Stimulated activated CD4-positive, alpha-beta T cell treated with anti-CD3 and anti-CD28 coated beads, Interleukin-4, amount 100 ng/mL, for 48 hours (primary cell): ENCODE results near the gene GPR63.
A peak's percentile ranks its signal among the peaks of the same experiment; 100 is the strongest.
"Not testable (repeated sequence)": the region's sequence is repeated elsewhere in the genome, so short reads cannot be mapped to it uniquely, and the experiment has no call there.

ENCODE experiments used
- DNase-seq, 2 donors: peaks; one replicate each; pipeline ENCODE4 v3.0.0-alpha.2; 2020; ENCODE audit warnings: low read depth in 2 of 2

Gene GPR63

DNA sequence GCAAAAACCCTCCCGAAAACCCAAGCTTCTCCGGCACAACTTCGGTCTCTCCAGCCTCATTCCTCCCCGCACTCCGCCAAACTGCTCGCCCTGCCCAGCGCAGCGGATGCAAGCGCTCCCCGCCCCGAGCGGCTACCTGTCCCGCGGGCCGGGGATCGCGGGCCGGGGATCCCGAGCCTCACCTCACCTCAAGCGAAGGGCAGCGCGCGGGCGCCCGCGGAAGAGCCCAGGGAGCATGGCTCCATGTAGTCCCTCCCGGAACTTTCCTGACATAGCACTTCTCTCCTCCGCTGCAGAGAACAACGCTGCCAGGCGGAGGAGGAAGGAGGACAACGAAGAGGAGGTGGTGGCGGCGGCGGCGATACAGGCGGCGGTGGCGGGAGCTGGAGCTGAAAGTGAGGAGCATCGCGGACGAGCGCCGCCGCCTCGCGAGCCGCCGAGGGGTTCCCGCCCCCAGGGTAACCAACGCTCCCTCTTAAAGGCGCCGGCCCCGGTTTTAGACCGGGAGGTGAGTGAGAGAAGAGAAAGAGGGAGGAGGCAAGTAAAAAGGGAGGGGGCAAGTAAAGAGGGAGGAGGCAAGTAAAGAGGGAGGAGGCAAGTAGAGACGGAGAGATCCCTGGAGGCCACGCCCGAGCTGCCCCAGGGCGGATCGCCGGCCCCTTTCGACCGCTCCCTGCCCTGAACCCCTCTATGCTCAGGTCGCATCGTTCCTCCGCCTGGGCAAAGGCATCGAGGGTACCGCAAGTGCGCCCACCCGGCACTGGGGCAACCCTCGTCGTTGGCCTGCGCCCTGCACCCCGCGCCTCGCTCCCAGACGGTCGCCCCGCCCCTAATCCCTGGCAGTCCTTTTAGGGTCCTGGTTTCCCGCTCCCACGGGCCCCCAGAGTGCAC lies at the start of gene GPR63:
TSS of gene GPR63 (minus strand) at position 397 of the 891 bp plus-strand sequence. CDS start 37,746 bp downstream, outside the sequence.
- DNase-seq: peak; percentile 60 to 72

GRCh38 chr6:96886519-96886918 lies 49.2 kb upstream of the GPR63 start:
- DNase-seq: no peak

- DNase-seq: not testable (repeated sequence)
Observed at GRCh38 chr6:96885187-96885631, 47.9 kb upstream of the GPR63 start.

- no peak for DNase-seq
Observed at GRCh38 chr6:96878143-96878542, 40.9 kb upstream of the GPR63 start.

GRCh38 chr6:96876886-96877545 lies 39.7 kb upstream of the GPR63 start:
- no peak for DNase-seq

DNA sequence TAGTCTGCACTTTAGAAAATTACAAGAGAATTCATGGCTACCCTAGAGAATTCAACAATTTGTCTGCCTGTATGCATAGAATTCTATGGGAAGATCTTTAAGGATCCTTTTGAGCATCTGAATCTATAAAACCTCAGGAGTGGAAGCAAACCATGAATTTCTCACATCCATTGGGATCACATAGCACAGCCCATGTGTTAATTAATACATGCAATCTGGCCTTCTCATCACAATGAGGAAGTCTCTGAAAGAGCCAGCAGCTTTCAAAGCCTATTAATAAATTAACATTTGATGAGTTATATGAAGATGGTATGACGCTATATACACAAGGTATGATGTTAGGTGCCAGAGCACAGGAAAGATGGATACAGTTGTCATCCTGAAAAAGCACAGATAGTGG lies 35.7 kb upstream of the GPR63 start:
- no peak for DNase-seq

DNA sequence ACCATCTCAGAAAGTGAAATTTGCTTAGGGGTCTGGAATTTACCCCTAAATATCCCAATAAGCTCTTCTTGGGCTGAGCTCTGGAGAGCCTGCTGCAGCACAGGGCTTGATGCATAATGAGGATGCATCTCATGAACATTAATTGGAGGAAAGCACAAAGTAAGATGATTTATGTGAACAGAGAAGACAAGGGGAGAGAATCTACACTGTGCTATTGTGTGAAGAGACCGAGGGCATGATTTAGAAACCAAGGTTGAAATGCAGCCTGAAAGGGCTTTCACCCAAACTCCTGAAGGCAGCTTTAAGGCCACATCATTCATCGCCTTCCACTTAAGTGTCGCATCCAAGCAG lies 27.8 kb upstream of the GPR63 start:
- no peak for DNase-seq

DNA sequence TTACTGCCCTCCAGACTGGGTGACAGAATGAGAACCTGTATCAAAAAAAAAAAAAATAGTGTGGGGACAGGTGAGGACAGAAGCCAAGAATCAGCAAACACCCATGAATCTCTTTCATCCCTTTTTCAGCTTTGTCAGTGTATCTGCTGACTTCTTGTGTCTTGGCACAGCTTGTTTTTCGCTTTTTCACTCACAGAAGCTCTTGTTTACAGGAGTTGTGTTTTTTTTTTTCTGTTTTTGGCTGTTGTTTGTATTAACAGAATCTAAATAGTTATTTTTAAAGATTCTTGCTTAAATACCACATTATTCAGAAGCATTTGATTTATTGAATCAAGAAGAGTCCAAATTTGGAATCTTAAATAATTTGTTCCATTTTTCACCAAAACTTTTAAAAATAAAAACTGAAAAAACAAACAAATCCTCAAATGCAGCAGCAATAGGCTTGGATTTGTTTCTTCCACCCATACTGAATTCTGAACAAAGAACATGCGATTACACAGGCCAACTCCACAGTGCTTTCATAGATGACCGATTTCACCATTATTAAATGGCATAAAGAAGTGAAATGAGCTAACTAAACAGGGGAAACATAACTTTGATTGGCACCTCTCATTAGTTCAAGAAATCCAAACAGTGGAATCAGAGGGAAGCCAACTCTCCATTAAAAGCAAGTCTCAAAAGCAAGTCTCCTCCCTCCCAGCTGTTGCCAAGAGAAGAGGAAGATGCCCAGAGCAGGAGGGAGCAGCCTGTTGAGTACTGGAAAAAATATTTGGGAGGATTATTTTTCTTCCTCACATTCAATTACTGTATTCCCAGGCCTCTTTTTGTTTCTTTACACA lies 27.2 kb upstream of the GPR63 start:
- DNase-seq: no peak

DNA sequence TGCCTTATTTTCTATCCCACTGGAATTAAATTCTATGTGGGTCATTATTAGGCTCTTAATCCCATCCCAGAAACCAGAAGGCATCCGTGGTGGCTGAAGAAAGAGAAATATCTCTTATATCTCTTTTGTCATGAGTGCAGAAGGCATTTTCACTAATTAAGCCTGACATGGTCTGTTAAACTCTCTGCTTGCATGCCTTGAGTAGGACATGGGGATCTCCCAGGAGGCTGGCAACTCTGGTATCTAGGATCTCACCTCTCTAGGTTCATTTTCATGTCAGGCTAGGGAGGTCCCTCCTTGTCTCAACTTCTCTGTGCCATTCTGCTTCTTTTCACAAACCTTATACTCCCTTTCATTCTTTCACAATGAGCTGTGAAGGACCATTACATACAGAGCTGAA lies 25.3 kb upstream of the GPR63 start:
- no peak for DNase-seq

DNA sequence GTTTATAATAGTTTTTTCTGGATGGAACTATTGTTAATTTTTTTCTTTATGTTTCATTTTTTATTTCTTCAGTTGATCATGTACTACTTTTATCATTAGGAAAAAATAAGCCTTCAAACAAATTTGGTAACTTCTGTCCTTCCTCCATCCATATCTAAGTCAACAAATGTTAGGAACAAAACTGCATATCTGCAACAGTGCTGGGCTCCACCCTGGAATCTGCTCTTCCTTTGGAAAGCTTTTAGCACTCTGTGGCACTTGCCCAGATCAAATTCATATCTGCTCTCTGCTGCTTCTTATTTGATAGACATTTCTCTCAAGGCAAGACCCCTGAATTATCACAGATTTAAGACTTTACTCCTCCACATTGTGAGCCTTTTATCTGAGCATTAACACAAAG lies 24.3 kb upstream of the GPR63 start:
- no peak for DNase-seq

- no peak for DNase-seq
Observed at GRCh38 chr6:96856856-96857255, 19.6 kb upstream of the GPR63 start.

DNA sequence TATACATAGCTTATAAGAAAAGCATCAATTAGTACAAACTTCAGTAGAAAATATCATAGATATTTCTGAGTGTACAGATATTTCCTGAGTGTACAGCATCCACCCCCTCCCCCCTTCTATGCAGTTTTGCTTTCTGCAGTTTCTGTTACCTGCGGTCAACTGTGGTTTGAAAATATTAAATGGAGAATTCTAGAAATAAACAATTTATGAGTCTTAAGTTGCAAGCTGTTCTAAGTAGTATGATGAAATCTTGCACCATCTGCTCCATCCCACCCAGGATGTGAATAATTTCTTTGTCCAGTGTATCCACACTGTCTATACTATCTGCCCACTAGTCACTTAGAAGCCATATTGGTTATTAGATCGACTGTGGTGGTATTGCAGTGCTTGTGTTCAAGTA lies 15.8 kb upstream of the GPR63 start:
- no peak for DNase-seq

DNA sequence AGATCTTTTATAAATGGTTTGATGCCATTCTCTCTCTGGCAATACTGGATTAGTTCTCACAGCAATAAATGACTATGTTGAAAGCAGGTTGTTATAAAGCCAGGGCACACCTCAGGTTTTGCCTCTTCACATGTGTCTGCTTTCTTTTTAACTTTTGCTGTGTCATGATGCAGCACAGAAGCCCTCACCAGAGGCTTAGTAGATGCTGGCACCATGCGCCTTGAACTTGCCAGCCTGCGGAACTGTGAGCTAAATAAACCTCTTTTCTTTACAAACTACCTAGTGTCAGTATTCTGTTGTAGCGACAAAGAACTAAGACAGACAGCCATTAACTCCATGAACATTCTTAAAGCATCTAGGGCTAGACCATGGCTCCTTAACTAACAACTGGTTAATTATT lies 15.3 kb upstream of the GPR63 start:
- DNase-seq: no peak

- DNase-seq: no peak
Observed at GRCh38 chr6:96851858-96852257, 14.6 kb upstream of the GPR63 start.

- no peak for DNase-seq
Observed at GRCh38 chr6:96849615-96850014, 12.3 kb upstream of the GPR63 start.

GRCh38 chr6:96844530-96844929 lies 7.3 kb upstream of the GPR63 start:
- DNase-seq: no peak

DNA sequence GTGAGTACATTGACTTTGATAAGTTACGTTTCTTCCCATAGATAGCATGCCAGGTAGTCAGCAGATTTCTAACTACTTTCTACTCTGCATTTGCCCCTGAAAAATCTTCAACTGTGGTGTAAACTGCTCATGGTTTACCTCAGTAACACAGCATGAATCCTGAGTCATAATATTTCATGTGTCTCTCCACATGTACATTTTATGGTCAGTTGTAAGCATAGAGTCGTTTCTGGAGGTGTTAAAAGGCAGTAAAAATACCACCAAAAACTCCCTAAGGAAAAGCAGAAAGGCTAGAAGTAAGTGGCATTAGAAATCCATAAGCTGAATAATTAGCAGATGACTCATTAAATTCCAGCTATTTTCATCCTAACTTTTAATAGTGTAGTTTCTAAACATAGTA lies 4.1 kb upstream of the GPR63 start:
- no peak for DNase-seq

- no peak for DNase-seq
Observed at GRCh38 chr6:96836631-96837080, 621 bp downstream of the GPR63 start.

DNA sequence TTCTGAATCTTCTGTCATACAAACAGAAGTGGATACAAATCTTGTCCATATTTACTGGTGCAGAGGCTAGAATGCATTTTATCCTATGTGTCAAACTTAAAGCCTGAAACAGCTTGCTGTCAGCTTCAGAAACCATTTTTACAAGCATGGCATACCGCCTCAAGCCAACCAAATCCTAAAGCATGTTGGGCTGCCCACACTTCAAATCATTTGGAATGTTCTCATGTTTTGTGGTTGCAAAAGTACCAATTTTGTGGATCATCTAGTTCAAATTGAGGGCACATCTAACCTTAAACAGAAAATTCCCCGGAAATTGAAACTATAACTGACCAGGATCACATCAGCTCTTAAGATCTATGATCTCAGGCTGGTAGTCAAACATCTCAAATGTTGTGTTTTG lies 3.2 kb downstream of the GPR63 start:
- no peak for DNase-seq

DNA sequence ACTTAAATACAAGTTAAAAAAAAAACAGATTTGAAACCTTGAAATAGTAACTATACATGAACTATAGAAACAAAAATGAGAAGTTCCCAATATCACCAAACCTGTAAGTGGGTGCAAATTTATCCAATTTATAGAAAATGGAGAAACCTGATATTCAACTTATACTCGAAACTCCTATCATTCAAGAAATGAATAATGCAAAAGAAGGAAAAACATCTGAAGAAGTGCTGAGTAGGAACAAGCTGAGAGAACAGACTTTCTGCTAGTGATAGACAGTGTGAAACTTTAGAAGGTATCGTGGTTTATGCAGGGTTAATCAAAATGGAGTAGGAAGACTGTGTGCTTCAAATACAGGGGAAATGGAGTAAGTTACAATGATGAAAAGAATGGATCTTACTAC lies 4.5 kb downstream of the GPR63 start:
- no peak for DNase-seq

GRCh38 chr6:96826865-96827264 lies 10.4 kb downstream of the GPR63 start:
- DNase-seq: no peak

- DNase-seq: no peak
Observed at GRCh38 chr6:96823743-96824142, 13.5 kb downstream of the GPR63 start.
